Kidney (tissue), 14 donors: Measurements from ENCODE around the gene SLC6A1. TPM values are rescaled to one million over a fixed set of nuclear protein-coding genes. Genes with fewer than 3 reads are reported as not detected.

Source experiments
- DNase-seq, 5 donors: peaks; one replicate each; pipeline ENCODE4 v3.0.0-alpha.2; 2013 to 2020
- FAIRE-seq: peaks from 2 replicates; lab custom pipeline; 2012; peaks lifted over from hg19 to GRCh38; lab: Jason Lieb, UNC
- H3K27ac ChIP-seq, 2 donors: one replicate each; pipeline ENCODE4 v1.7.0; 2013; ENCODE audit warnings: low read depth in 2 of 2, low read length in 2 of 2, inconsistent platforms in 1 of 2
- H3K27me3 ChIP-seq: one replicate; pipeline ENCODE4 v1.7.1; 2013; ENCODE audit warnings: low read length, inconsistent platforms; ENCODE audit not compliant: control insufficient read depth, insufficient read depth
- H3K36me3 ChIP-seq, 3 donors: one replicate each; pipeline versions ENCODE4 v1.7.0 to v1.7.1; 2013; ENCODE audit warnings: low read length in 3 of 3, control low read depth in 1 of 3, inconsistent platforms in 1 of 3; ENCODE audit not compliant: insufficient read depth in 3 of 3, control insufficient read depth in 2 of 3
- H3K4me1 ChIP-seq, 3 donors: one replicate each; pipeline versions ENCODE4 v1.7.0 to v1.7.1; 2013; ENCODE audit warnings: low read length in 3 of 3, inconsistent platforms in 1 of 3, low read depth in 1 of 3; ENCODE audit not compliant: control insufficient read depth in 2 of 3, insufficient read depth in 2 of 3
- H3K4me3 ChIP-seq, 3 donors: one replicate each; pipeline versions ENCODE4 v1.7.0 to v1.8.1; 2013; ENCODE audit warnings: low read length in 3 of 3, control low read depth in 1 of 3, inconsistent platforms in 1 of 3
- H3K9ac ChIP-seq, 3 donors: one replicate each; pipeline versions ENCODE4 v1.7.0 to v1.7.1; 2013; ENCODE audit warnings: low read length in 3 of 3, control low read depth in 1 of 3, inconsistent platforms in 1 of 3
- H3K9me3 ChIP-seq, 3 donors: one replicate each; pipeline versions ENCODE4 v1.7.0 to v1.7.1; 2013; ENCODE audit warnings: low read length in 3 of 3, control low read depth in 1 of 3, inconsistent platforms in 1 of 3; ENCODE audit not compliant: control insufficient read depth in 2 of 3, insufficient read depth in 1 of 3
- intact Hi-C: fragments of 100-400 bp; cut with DNase I; formaldehyde crosslinking; loops from one replicate; pipeline ENCODE4 v1.11.1; 2022
- polyA plus RNA-seq: library from polyadenylated mRNA; stranded (reverse); fragments of 350-450 nt; fragmentation: Illumina TruSeq; extraction: RNeasy Lipid Tissue Mini Kit (QIAGEN cat#74804); gene quantifications from one replicate; pipeline ENCODE4 v1.2.3, GENCODE V29; 2014; ENCODE audit warnings: low read depth, low replicate concordance; ENCODE audit not compliant: insufficient read depth
- total RNA-seq: library from RNA; stranded (reverse); fragmentation: NEBNext Ultra II Directional; extraction: Animal tissue kit (Norgen Biotek cat#: 25700); gene quantifications from one replicate; pipeline ENCODE4 v1.2.1, GENCODE V29; 2021
- TF ChIP-seq, protein P1 (sequence below): IDR thresholded peaks from 3 replicates; pipeline ENCODE4 v1.5.1; 2012; ENCODE audit warnings: mild to moderate bottlenecking, moderate library complexity, borderline replicate concordance; ENCODE audit not compliant: insufficient read depth; ENCODE audit errors: extremely low read depth
- donor health status: control.
- donor health status: control.
- donor health status: control.
- donor health status: control.
- donor health status: control.
- donor health status: DM: yes; HTN: yes; CAD: no.
- donor health status: Normal renal cell carcinoma (clear cell type).

The SLC6A1 gene
- total and polyA plus RNA-seq, 2 donors from 2014 or later, result 2.1 TPM; not detected in 1

DNA sequence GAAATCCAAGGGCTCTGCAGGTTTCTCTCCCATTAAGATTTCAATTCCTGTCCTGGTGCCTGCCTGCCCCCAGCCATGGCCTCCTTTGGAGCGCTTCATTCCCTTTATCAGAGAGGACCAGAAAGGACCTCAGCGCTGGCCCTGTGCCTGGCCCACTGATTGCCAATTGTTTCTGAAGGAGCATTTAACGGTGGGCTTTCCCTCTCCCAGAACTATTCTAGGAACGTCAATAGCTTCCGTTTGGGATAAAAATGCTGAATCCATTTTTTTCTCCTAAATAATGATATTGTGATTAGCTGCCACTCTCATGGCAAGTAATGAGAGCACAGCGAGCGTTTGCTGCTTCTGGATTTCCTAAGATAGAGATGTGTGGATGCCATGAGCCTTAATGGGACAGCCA, 12.2 kb upstream of the SLC6A1 start:
- H3K4me3 ChIP-seq, result no peak overlapping the region
- no peaks in the 10 kb centered on the region for H3K36me3 ChIP-seq
- intact Hi-C loops, result no loop called here
- H3K9me3 ChIP-seq, result no peaks in the 10 kb centered on the region
- peaks cover 0 to 3% (median 0%) of the 10 kb centered on the region in 3 donors for H3K4me1 ChIP-seq
- H3K27me3 ChIP-seq, result no peaks in the 10 kb centered on the region
- FAIRE-seq (no peak), DNase-seq (no peak)
- TF ChIP-seq, protein P1, sequence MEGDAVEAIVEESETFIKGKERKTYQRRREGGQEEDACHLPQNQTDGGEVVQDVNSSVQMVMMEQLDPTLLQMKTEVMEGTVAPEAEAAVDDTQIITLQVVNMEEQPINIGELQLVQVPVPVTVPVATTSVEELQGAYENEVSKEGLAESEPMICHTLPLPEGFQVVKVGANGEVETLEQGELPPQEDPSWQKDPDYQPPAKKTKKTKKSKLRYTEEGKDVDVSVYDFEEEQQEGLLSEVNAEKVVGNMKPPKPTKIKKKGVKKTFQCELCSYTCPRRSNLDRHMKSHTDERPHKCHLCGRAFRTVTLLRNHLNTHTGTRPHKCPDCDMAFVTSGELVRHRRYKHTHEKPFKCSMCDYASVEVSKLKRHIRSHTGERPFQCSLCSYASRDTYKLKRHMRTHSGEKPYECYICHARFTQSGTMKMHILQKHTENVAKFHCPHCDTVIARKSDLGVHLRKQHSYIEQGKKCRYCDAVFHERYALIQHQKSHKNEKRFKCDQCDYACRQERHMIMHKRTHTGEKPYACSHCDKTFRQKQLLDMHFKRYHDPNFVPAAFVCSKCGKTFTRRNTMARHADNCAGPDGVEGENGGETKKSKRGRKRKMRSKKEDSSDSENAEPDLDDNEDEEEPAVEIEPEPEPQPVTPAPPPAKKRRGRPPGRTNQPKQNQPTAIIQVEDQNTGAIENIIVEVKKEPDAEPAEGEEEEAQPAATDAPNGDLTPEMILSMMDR, result no peak
- H3K27ac ChIP-seq, result no peak overlapping the region
- no peak overlapping the region for H3K9ac ChIP-seq

DNA sequence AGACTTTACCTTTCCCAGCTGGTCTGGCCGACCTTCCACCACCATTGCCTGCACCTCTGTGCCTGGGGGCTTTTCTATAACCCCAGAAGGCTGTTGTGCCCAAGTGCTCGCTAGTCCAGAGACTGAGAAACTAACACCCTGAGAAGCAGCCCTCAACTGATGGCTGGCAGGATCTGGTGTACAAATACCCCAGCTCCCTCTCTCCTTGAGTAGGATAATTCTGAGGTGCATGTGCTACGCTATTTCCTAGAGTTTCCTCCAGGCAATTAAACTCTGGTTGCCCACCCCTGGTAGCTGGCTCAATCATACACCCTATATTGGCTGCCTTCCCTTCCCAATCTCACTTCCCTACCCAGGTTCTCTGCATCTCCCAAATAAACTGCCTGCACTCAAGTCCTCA, 11.5 kb upstream of the SLC6A1 start:
- H3K36me3 ChIP-seq, result no peaks in the 10 kb centered on the region
- H3K27me3 ChIP-seq, result no peaks in the 10 kb centered on the region
- intact Hi-C loops, result no loop called here
- H3K4me3 ChIP-seq, result no peak overlapping the region
- FAIRE-seq, result no peak
- no peak overlapping the region for H3K9ac ChIP-seq
- H3K9me3 ChIP-seq, result no peaks in the 10 kb centered on the region
- H3K4me1 ChIP-seq, result peaks cover 0 to 3% (median 0%) of the 10 kb centered on the region in 3 donors
- TF ChIP-seq, protein P1, result no peak
- no peak for DNase-seq
- no peak overlapping the region for H3K27ac ChIP-seq

DNA sequence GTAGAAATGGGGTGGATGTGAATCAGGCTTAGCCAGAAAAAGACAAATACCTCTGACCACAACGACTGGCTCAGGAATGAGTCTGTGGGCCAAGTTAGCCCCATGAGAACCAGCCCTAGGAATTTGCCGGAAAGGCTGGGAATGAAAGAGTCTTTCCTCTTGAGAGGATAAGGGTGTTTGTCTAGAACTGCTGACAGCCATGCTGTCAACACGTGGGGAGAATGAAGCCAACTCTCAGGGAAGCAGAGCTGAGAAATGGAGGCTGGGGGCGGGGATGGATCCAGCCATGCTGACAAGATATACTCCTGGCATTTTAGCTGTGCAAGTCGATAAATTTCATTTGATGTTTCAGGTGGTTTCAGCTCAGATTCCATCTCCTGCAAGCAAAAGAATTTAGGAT, 10.6 kb upstream of the SLC6A1 start:
- Histone ChIP-seq H3K36me3 (no peaks in the 10 kb centered on the region), H3K27ac (no peak overlapping the region), H3K9me3 (no peaks in the 10 kb centered on the region), H3K9ac (no peak overlapping the region), H3K4me3 (no peak overlapping the region), H3K27me3 (no peaks in the 10 kb centered on the region), H3K4me1 (peaks cover 0 to 3% (median 0%) of the 10 kb centered on the region in 3 donors)
- no peak for DNase-seq
- intact Hi-C loops, result no loop called here
- FAIRE-seq, result no peak
- TF ChIP-seq, protein P1, result no peak

DNA sequence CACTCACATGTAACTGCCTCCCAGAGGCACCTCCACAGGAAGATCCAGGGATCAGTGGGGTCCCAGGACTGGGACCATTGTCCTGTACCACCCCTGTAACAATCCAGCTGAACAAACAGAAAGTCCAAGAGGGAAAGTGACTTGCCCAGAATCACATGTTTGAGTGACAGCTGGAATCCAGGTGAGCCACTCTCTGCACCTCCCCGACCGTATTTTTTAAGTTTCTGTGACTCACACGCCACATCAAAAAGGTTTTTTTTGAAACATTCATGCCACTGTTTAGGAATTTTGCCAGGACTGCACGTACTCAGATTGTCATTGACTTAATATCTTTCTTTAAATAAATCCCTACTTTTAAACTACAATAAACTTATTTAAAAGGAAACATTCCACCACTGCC, 9.8 kb upstream of the SLC6A1 start:
- no peak for FAIRE-seq
- intact Hi-C loops, result no loop called here

More for the DNA sequence above, 9.8 kb upstream of the SLC6A1 start:
- no peak overlapping the region for H3K9ac ChIP-seq
- no peak overlapping the region for H3K27ac ChIP-seq
- peaks cover 0 to 3% (median 0%) of the 10 kb centered on the region in 3 donors for H3K4me1 ChIP-seq
- DNase-seq, result no peak
- H3K9me3 ChIP-seq, result no peaks in the 10 kb centered on the region
- no peaks in the 10 kb centered on the region for H3K36me3 ChIP-seq
- H3K27me3 ChIP-seq, result no peaks in the 10 kb centered on the region
- H3K4me3 ChIP-seq, result no peak overlapping the region
- TF ChIP-seq, protein P1, result no peak
